Daoy (cell line): Measurements from ENCODE around the gene SLCO3A1. TPM values are rescaled to one million over a fixed set of nuclear protein-coding genes. Genes with fewer than 3 reads are reported as not detected.

Source experiments
- DNase-seq: peaks from one replicate; pipeline ENCODE4 v3.0.0-alpha.2; 2015; ENCODE audit warnings: low read depth
- total RNA-seq: library from RNA; depleted of rRNA; stranded (reverse); fragments of >200 nt; shearing (Covaris generic); gene quantifications from 2 replicates; pipeline ENCODE4 v1.2.3, GENCODE V29; 2014

SLCO3A1 gene
- total RNA-seq, 1 experiment from 2014 or later, result 2.3 TPM

GRCh38 chr15:92001307-92001706, 147.8 kb downstream of the SLCO3A1 start:
- DNase-seq, result no peak

GRCh38 chr15:92002666-92003065, 149.2 kb downstream of the SLCO3A1 start:
- DNase-seq, result no peak

GRCh38 chr15:92003515-92004067, 150.1 kb downstream of the SLCO3A1 start:
- DNase-seq, result no peak

DNA sequence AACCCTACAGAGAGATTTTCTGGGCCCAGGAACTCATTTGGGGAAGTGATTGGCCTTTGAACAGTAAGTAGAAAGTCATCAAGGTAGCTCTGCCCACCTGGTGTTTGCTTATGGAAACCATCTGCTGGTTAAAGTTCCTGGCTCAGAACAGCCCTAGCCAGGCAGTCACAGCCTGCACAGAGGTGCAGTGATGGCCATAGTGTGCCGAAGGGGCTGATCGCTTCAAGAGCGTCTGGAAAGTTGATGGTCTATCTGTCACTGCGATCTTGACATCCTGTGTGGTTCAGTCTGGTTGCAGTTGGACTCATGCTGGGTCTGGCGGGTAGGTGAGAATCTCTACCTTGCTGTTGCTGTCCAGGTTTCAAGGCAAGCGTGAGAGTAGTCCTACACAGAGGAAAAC, 151.6 kb downstream of the SLCO3A1 start:
- DNase-seq, result no peak

DNA sequence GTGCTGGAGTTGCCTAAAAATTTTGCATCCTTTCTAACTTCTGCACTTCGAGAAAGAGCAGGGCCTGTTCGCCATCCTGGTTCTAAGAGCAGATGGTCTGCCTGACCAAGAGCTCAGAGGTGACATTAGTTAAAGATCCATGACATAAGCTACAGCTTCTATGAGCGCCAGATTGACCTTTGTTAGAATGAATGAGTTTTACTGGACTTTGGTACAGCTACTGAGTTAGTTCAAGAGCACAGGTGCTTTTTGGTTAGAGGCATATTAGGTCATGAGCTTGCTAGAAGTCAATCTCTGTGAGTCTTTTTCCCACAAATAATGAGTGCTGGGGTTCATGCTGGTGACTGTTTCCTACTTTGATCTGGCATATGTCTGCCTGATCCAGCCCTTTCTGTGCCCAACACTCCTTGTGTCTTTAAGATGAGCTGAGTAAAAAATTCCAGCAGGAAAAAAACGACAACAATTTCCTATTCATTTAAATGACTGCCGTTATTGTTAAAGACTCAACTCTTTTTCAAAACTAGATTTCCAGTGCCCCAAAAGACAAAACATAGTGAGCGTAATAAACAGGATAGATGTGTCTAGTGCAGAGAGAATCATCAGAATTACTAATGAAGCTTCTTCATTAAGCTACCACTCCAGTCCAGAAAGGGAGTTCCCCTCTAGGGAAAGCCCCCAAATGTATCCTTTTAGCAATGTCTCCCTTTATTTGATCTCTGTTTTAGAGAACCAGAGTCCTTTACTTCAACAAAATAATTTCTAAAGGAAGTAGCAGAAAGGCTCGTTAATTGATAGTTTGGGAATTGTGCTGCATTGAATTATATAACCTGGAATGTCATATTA, 152.9 kb downstream of the SLCO3A1 start:
- DNase-seq, result no peak

- no peak for DNase-seq
These were observed 155.7 kb downstream of the SLCO3A1 start for GRCh38 chr15:92009162-92009561.

DNA sequence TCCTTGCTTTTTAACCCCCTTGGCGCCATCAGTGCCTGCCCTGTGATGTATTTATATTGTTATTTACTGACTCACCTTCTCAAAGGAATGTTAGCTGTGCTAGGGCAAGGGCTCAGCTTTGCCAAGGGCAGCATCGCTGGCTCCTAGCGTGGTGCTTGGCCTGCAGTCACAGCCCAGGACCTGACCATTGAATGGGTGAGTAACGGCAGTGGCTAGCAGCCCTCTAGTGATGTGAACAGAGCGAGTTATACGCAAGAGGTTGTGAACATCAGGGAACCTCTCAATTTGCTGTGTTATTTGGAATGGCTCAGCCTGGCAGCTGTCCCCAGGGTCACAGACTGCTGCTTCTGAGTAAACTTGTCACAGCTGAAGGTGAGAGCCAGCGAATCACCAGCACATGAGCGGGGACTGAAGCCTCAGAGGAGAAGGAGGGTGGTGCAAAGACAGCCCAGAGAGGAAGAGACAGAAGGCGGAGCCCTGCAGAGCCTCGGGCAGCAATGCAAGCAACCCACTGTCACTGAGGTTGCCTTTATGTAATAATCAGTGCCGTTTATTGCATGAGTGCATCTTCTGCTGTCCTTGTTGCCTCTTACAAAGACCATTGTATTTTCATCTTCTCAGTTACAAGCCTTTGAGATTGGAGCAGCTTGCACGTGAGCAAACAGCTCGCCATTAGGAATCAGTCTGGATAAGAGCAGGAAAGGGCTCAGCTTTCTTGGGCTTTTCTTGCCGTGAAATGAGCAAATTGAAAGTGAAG, 158.3 kb downstream of the SLCO3A1 start:
- DNase-seq, result peak; percentile 36

GRCh38 chr15:92012368-92012629, 158.8 kb downstream of the SLCO3A1 start:
- DNase-seq, result peak; percentile 53

DNA sequence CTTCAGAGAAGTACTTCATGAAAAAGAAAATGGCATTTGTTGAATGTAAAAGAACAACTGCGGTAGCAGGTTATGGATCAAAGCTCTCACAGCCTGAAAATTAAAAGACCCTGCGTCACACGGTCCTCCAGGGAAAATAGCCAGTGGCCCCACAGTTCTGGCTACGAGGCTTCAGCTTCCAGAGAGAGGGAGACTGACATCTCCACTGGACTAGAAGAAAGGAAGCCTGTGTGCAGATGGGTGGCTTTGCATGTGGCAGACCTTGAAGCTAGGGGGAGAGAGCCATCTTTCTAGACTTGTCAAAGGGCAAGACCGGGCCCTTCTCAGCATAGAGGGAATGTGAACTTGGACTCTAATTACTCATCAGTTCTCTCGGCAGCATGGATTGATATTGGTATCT, 159.4 kb downstream of the SLCO3A1 start:
- DNase-seq, result no peak

GRCh38 chr15:92014281-92015030, 160.9 kb downstream of the SLCO3A1 start:
- peak; percentile 17 for DNase-seq

DNA sequence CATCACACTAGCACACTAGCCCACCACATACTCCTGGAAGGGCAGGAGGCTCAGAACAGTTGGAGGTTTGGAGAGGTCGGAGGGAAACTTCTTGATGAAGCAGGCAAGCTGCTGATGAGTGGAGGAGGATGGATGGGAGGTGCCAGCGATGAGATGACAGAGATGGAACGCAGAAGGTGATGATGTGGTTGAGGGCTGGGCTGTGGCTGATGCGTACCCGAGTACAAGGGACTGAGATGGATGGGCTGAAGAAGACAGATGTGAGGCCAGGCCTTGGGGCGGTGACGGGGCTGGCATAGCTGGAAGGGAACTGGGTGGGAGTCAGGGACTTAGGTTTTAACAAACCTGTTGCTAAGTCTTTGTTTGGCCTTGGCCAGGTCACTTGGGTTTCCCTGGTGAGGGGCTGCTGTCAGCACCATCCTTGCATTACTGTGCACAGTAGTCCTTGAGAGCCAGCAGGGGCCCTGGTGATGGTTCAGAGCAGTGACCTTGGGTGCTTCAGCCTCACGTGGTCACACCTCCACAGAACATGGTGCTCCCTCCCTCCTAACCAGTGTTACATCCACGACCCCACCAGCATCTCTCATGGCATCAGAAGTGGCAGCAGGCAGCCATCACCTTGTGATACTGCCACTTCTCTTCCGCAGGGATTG, 164.5 kb downstream of the SLCO3A1 start:
- DNase-seq, result no peak

GRCh38 chr15:92018535-92019239, 165.2 kb downstream of the SLCO3A1 start:
- DNase-seq, result no peak

GRCh38 chr15:92019706-92020105, 166.2 kb downstream of the SLCO3A1 start:
- no peak for DNase-seq

- no peak for DNase-seq
These were observed 166.7 kb downstream of the SLCO3A1 start for GRCh38 chr15:92020207-92020606.

DNA sequence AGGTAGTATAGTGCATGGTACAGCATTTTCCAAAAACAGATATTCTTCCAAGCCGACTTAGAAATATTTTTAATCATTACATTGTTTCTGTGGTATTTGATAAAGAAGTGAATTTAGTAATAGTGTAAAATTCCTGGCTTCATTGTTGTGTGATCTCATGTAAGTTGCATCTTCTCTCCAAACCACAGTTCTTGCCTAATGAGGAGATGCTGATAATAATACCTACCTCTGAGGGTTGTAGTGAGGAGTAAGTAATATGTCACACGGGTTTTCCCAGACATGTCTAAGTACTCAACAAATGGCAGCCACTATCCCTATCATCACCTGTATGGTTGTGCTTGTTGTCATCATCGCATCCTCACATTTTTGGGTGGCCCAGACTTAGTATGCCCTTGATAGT, 167.3 kb downstream of the SLCO3A1 start:
- no peak for DNase-seq

GRCh38 chr15:92021792-92022191, 168.3 kb downstream of the SLCO3A1 start:
- no peak for DNase-seq

DNA sequence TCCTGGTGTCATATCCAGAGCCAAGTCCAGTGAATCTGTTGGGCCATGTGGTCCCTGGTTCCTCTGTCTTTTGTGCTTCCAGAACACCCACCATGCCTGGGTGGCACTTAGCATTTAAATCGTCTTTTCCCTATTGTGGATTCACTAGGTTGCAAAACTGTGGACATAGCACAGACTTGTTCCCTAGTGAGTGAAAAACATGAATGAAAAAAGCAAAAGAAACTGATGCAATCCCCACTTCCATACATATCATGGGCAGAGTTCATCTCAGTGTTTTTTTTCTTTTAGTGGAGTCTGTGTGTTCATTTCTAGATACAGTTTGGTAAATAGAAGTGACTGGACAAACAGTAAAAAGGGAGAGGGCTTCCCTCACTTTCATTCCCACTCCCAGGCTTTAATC, 170.5 kb downstream of the SLCO3A1 start:
- no peak for DNase-seq

DNA sequence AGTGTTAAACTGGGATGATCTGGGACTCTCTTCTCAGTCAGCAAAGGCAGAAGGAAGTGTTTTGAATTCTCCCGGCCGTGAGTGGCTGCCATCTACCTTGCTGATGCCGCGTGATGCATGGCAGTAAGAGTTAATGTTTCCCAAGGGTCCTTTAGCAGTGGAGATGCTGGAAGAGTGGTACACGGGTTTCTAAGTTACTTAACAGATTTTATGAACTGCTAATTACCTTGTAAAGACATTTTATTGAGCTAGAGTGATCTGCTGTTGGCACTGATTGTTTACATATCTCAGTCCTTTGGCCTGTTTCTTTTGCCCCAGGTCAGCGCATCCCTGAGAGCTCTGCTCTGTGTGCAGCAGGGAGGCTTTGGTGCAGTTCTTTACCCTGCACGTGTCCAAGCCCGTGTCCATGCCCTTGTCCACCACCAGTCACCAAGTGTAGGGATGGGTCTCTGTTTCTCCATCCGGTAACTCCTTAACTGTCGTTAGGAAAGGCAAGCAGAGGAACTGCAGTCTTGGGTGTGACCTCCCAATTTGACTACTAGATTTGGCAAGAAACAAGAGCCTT, 172.3 kb downstream of the SLCO3A1 start:
- DNase-seq, result no peak

- no peak for DNase-seq
These were observed 174.8 kb downstream of the SLCO3A1 start for GRCh38 chr15:92028389-92028724.

- no peak for DNase-seq
These were observed 176.3 kb downstream of the SLCO3A1 start for GRCh38 chr15:92029767-92030166.

DNA sequence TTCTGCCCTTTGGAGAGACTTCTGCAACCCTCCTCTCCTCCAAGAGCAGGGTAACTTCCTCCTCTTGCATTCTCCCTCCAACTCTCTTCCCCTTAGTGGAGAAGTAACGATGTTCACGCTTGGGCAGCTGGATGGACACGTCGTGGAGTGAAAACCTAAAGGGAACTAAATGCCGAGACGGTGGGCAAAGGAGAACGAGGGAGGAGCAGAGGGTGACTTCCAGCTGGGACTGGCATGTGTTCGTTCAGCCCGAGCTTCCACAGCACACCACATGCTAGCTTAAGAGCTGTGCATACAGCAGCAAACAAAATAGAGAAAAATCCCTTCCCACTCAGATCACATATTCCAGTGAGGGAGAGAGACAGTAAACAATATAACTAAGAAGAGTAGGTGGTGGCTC, 179.8 kb downstream of the SLCO3A1 start:
- DNase-seq, result no peak
